GM18520 (cell line): ENCODE measurements around the gene HEBP1.

ENCODE experiments used
- ATAC-seq: cut with Tn5 transposase; IDR thresholded peaks from one replicate; pipeline ENCODE4 v1.9.1; 2021; ENCODE audit not compliant: unreplicated experiment

Gene HEBP1

GRCh38 chr12:13024531-13024916, 24.5 kb upstream of the HEBP1 start:
- ATAC-seq = no peak

- ATAC-seq = no peak
Measured at GRCh38 chr12:13023811-13024530, 23.9 kb upstream of the HEBP1 start.

- no peak for ATAC-seq
Measured at GRCh38 chr12:13022851-13023271, 22.8 kb upstream of the HEBP1 start.

- ATAC-seq = no peak
Measured at GRCh38 chr12:13011098-13011497, 11.0 kb upstream of the HEBP1 start.

- ATAC-seq = no peak
Measured at GRCh38 chr12:13008741-13009380, 8.8 kb upstream of the HEBP1 start.

GRCh38 chr12:13007496-13008233, 7.6 kb upstream of the HEBP1 start:
- no peak for ATAC-seq

- no peak for ATAC-seq
Measured at GRCh38 chr12:13005649-13006048, 5.6 kb upstream of the HEBP1 start.

- no peak for ATAC-seq
Measured at GRCh38 chr12:13004986-13005385, 4.9 kb upstream of the HEBP1 start.

- no peak for ATAC-seq
Measured at GRCh38 chr12:13004361-13004760, 4.3 kb upstream of the HEBP1 start.

GRCh38 chr12:13002301-13003097, 2.4 kb upstream of the HEBP1 start:
- ATAC-seq = no peak

GRCh38 chr12:13001775-13002040, 1.6 kb upstream of the HEBP1 start:
- ATAC-seq = no peak

- no peak for ATAC-seq
Measured at GRCh38 chr12:13000925-13001774, 1.1 kb upstream of the HEBP1 start.

GRCh38 chr12:13000616-13000924, 505 bp upstream of the HEBP1 start:
- no peak for ATAC-seq

GRCh38 chr12:12999271-12999958, 650 bp downstream of the HEBP1 start:
- no peak for ATAC-seq

GRCh38 chr12:12998248-12998647, 1.8 kb downstream of the HEBP1 start:
- no peak for ATAC-seq

GRCh38 chr12:12997734-12998133, 2.3 kb downstream of the HEBP1 start:
- ATAC-seq = no peak

- ATAC-seq = no peak
Measured at GRCh38 chr12:12997156-12997555, 2.9 kb downstream of the HEBP1 start.

- no peak for ATAC-seq
Measured at GRCh38 chr12:12996209-12996608, 3.9 kb downstream of the HEBP1 start.

- ATAC-seq = no peak
Measured at GRCh38 chr12:12995088-12995487, 5.0 kb downstream of the HEBP1 start.

- ATAC-seq = no peak
Measured at GRCh38 chr12:12993367-12993766, 6.7 kb downstream of the HEBP1 start.
